HepG2 (cell line): Measurements from ENCODE around the gene LENEP. TPM values are rescaled to one million over a fixed set of nuclear protein-coding genes. Genes with fewer than 3 reads are reported as not detected.

Experiments used
- ARHGAP35 ChIP-seq: sonication (generic); formaldehyde crosslinking; IDR thresholded peaks from 2 replicates; pipeline ENCODE4 v1.9.0; 2022; ENCODE audit warnings: mild to moderate bottlenecking, inconsistent platforms, moderate library complexity, missing genetic modification reagents, borderline replicate concordance
- CEBPG ChIP-seq: IDR thresholded peaks from 2 replicates; pipeline ENCODE4 v1.6.1; 2016
- GFI1 ChIP-seq: sonication (generic); formaldehyde crosslinking; IDR thresholded peaks from 2 replicates; pipeline ENCODE4 v1.5.0; 2020; ENCODE audit warnings: missing genetic modification reagents, mild to moderate bottlenecking, borderline replicate concordance
- HNF1B ChIP-seq: sonication (generic); formaldehyde crosslinking; IDR thresholded peaks from 2 replicates; pipeline ENCODE4 v1.5.1; 2020; ENCODE audit warnings: mild to moderate bottlenecking, moderate library complexity, missing genetic modification reagents
- KDM3A ChIP-seq: IDR thresholded peaks from 2 replicates; pipeline ENCODE4 v1.6.1; 2018; ENCODE audit warnings: low read depth, missing compliant biosample characterization
- NAIF1 ChIP-seq: sonication (generic); formaldehyde crosslinking; IDR thresholded peaks from 2 replicates; pipeline ENCODE4 v1.5.0; 2020; ENCODE audit warnings: mild to moderate bottlenecking, missing genetic modification reagents, borderline replicate concordance
- NONO ChIP-seq, 2 experiments: fragments of 450-650 bp in 1 of 2; sonication (generic) in 1 of 2; formaldehyde crosslinking in 1 of 2; IDR thresholded peaks in 1 of 2; conservative IDR thresholded peaks in 1 of 2; 2 replicates each; pipeline versions ENCODE4 v1.6.1 to v1.8.0; 2017 to 2022; ENCODE audit warnings: mild to moderate bottlenecking in 1 of 2, missing genetic modification reagents in 1 of 2, moderate library complexity in 1 of 2
- NR2F6 ChIP-seq, 2 experiments: IDR thresholded peaks; 2 replicates each; pipeline ENCODE4 v1.6.1; 2016; ENCODE audit warnings: antibody characterized with exemption in 1 of 2, mild to moderate bottlenecking in 1 of 2
- PPARG ChIP-seq: conservative IDR thresholded peaks from 2 replicates; pipeline ENCODE4 v1.6.1; 2016; ENCODE audit warnings: missing biosample characterization, missing genetic modification reagents
- PREB ChIP-seq: sonication (generic); formaldehyde crosslinking; IDR thresholded peaks from 2 replicates; pipeline ENCODE4 v1.4.0; 2020; ENCODE audit warnings: missing genetic modification reagents
- SOX5 ChIP-seq: IDR thresholded peaks from 2 replicates; pipeline ENCODE4 v1.6.1; 2016; ENCODE audit warnings: borderline replicate concordance
- THAP8 ChIP-seq: sonication (generic); formaldehyde crosslinking; IDR thresholded peaks from 2 replicates; pipeline ENCODE4 v1.5.1; 2020; ENCODE audit warnings: missing genetic modification reagents, mild to moderate bottlenecking, borderline replicate concordance
- WIZ ChIP-seq: sonication (generic); formaldehyde crosslinking; IDR thresholded peaks from 2 replicates; pipeline ENCODE4 v1.5.1; 2020; ENCODE audit warnings: mild to moderate bottlenecking, missing genetic modification reagents
- ZEB1 ChIP-seq: IDR thresholded peaks from 2 replicates; pipeline ENCODE4 v1.6.1; 2012; ENCODE audit warnings: mild to moderate bottlenecking, low read depth, inconsistent platforms; ENCODE audit not compliant: insufficient replicate concordance
- ZNF138 ChIP-seq: sonication (generic); formaldehyde crosslinking; IDR thresholded peaks from 2 replicates; pipeline ENCODE4 v1.5.0; 2020; ENCODE audit warnings: mild to moderate bottlenecking, low read depth, missing genetic modification reagents
- ZNF282 ChIP-seq: fragments of 450-650 bp; IDR thresholded peaks from 2 replicates; pipeline ENCODE4 v1.6.1; 2018; ENCODE audit not compliant: partially characterized antibody
- ZNF383 ChIP-seq: sonication (generic); formaldehyde crosslinking; IDR thresholded peaks from 2 replicates; pipeline ENCODE4 v1.4.0; 2020; ENCODE audit warnings: missing genetic modification reagents, mild to moderate bottlenecking, borderline replicate concordance
- ZNF414 ChIP-seq: sonication (generic); formaldehyde crosslinking; IDR thresholded peaks from 2 replicates; pipeline ENCODE4 v1.5.0; 2020; ENCODE audit warnings: missing genetic modification reagents
- ZNF530 ChIP-seq: sonication (generic); formaldehyde crosslinking; IDR thresholded peaks from 2 replicates; pipeline ENCODE4 v1.5.0; 2020; ENCODE audit warnings: low read depth, mild to moderate bottlenecking, missing genetic modification reagents
- ZNF556 ChIP-seq: sonication (generic); formaldehyde crosslinking; IDR thresholded peaks from 2 replicates; pipeline ENCODE4 v1.4.0; 2020; ENCODE audit warnings: mild to moderate bottlenecking, missing genetic modification reagents, borderline replicate concordance
- ZNF563 ChIP-seq: sonication (generic); formaldehyde crosslinking; IDR thresholded peaks from 2 replicates; pipeline ENCODE4 v1.8.0; 2022; ENCODE audit warnings: mild to moderate bottlenecking, moderate library complexity, missing genetic modification reagents
- ZNF597 ChIP-seq: sonication (generic); formaldehyde crosslinking; IDR thresholded peaks from 2 replicates; pipeline ENCODE4 v1.5.0; 2020; ENCODE audit warnings: missing genetic modification reagents
- ZNF619 ChIP-seq: sonication (generic); formaldehyde crosslinking; IDR thresholded peaks from 2 replicates; pipeline ENCODE4 v1.4.0; 2020; ENCODE audit warnings: mild to moderate bottlenecking, missing genetic modification reagents
- ZNF7 ChIP-seq: IDR thresholded peaks from 2 replicates; pipeline ENCODE4 v1.6.1; 2016; ENCODE audit warnings: missing biosample characterization, missing genetic modification reagents
- ZNF75D ChIP-seq: sonication (generic); formaldehyde crosslinking; IDR thresholded peaks from 2 replicates; pipeline ENCODE4 v1.8.1; 2023; ENCODE audit warnings: missing genetic modification reagents, mild to moderate bottlenecking, borderline replicate concordance
- polyA plus RNA-seq, 8 experiments: library from polyadenylated mRNA; depleted of rRNA in 3 of 8; stranded (reverse) in 7 of 8; unstranded in 1 of 8; fragments of >200 nt; fragmentation: Illumina TruSeq in 4 of 8; extraction: Trizol in 4 of 8; gene quantifications; 2 replicates each; pipeline versions ENCODE4 v1.2.1 to v1.2.3, GENCODE V29; 2011 to 2016; ENCODE audit warnings: low read depth in 4 of 8, missing spikeins in 1 of 8, mixed read lengths in 1 of 8; ENCODE audit not compliant: insufficient read depth in 1 of 8
- total RNA-seq, 5 experiments: library from RNA; depleted of rRNA; stranded (reverse); fragments of >200 nt; fragmentation: Illumina TruSeq; extraction: Trizol; gene quantifications; 2 replicates each; pipeline ENCODE4 v1.2.3, GENCODE V29; 2016; ENCODE audit warnings: low read depth in 1 of 5

LENEP gene
- total and polyA plus RNA-seq, 2 of the 13 experiments (the other 11 are each of a cell fraction or from before 2014, with no cell fraction given) = 0.29 TPM; not detected in 1

- peak; percentile 46; the same call in 1 of the 2 replicates for TF ChIP-seq SOX5 (CRISPR knock-in tag)
- no peak; the same call in 1 of the 2 replicates for TF ChIP-seq HNF1B
- TF ChIP-seq ZNF597 (CRISPR knock-in tag) = no peak
- peak; percentile 61 for TF ChIP-seq ZNF563 (CRISPR knock-in tag)
- no peak for TF ChIP-seq NR2F6 (IDR thresholded peaks at IDR 0.05)
- TF ChIP-seq NR2F6 (CRISPR knock-in tag; IDR thresholded peaks at IDR 0.05) = peak; percentile 58
- TF ChIP-seq ZNF556 (CRISPR knock-in tag) = no peak
- TF ChIP-seq ZNF414 (CRISPR knock-in tag) = no peak
- TF ChIP-seq ZNF75D (CRISPR knock-in tag) = no peak
- TF ChIP-seq NONO (IDR thresholded peaks at IDR 0.05) = no peak
- TF ChIP-seq NONO (CRISPR knock-in tag; conservative IDR thresholded peaks at IDR 0.05) = peak; percentile 14; the same call in 1 of the 2 replicates
- no peak for TF ChIP-seq ZNF138 (CRISPR knock-in tag)
- TF ChIP-seq ARHGAP35 (CRISPR knock-in tag) = no peak
- TF ChIP-seq ZNF530 (CRISPR knock-in tag) = no peak
- 0 out of 2 replicates have a peak, but pooled peaks have one; percentile 26 for TF ChIP-seq THAP8
- TF ChIP-seq PPARG (CRISPR knock-in tag) = peak; percentile 93
- TF ChIP-seq NAIF1 (CRISPR knock-in tag) = no peak; the same call in 1 of the 2 replicates
- no peak for TF ChIP-seq KDM3A (CRISPR knock-in tag)
- TF ChIP-seq ZEB1 = no peak
- TF ChIP-seq WIZ = no peak
- no peak for TF ChIP-seq ZNF7 (CRISPR knock-in tag)
- TF ChIP-seq PREB (CRISPR knock-in tag) = no peak
- TF ChIP-seq ZNF282 = no peak
- TF ChIP-seq ZNF383 (CRISPR knock-in tag) = no peak
- 0 out of 2 replicates have a peak, but pooled peaks have one; percentile 2 for TF ChIP-seq CEBPG (CRISPR knock-in tag)
- TF ChIP-seq ZNF619 = no peak
- 0 out of 2 replicates have a peak, but pooled peaks have one; percentile 7 for TF ChIP-seq GFI1 (CRISPR knock-in tag)
Measured at GRCh38 chr1:154973344-154974101, 19.9 kb upstream of the LENEP start (continued).
